Measurements from ENCODE around the gene ARID5B. TPM values are rescaled to one million over a fixed set of nuclear protein-coding genes. Genes with fewer than 3 reads are reported as not detected.

ARID5B gene
- total RNA-seq, 2 experiments from 2014 or later = 73.8 to 106 TPM

DNA sequence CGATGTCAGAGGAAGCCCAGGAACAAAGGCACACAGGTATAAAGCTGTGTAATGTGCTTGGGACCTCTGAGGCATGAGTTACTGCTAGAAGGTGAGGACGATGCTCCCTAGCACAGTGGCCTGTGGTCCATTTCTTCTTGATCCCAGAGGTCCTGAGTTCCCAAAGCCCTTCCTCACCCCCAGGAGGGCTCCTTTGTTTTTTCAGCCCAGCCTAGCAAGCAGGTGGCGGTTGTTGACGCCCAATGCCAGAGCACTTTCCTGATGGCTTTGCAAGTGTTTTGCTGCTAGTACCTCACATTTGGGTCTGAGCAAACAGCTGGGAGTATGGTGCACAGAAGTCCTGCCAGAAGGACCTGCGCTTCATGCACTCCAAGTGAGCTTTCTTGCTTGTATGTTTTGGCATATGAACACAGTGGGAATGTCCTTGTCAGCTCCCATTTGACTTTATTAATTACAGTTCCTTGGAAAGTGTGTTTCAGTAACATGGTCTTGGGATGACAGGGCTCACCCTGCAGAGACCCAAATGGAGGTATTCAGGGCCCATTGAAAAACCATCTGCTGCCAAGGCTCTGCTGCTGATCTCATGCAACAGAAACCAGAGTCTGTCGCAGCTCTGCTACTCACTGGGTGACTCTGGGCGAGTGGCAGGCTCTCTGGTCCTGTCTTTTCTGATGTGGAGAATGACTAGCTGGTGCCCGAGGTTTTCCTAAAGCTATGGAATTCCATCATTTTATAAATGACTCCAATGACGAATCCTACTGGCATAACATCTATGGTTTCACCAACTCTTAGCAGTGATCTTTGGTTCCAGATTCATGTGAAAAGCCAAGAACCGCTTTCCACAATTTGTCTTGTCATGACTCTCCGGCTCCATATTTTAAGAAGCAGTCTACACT lies 134.9 kb downstream of the ARID5B start:
- POLR2A ChIA-PET = interaction anchor here (0.8 kb wide), 1 partner anchor 10 kb away, joined by 5 read pairs; no protein-coding TSS in a partner anchor
- DNase-seq = peak; percentile 52
- Mint-ChIP-seq H3K27me3 (no peaks in the 10 kb centered on the region), H3K4me1 (peaks cover 86% of the 10 kb centered on the region), H3K9me3 (ENCODE audit: low read depth) (no peaks in the 10 kb centered on the region), H3K27ac (peak overlapping the region; percentile 89), H3K36me3 (ENCODE audit: low read depth) (peaks cover 53% of the 10 kb centered on the region), H3K4me3 (no peak overlapping the region)
- intact Hi-C loops (cut with DNase I, micrococcal nuclease) = loop anchor here in 1 of 2 experiments (5.0 kb wide), 1 partner anchor 391 kb away; no protein-coding TSS in a partner anchor
- peak; percentile 63 for ATAC-seq
- CTCF ChIA-PET = interaction anchor here (0.6 to 6.4 kb wide), 8 partner anchors 10 to 286 kb away, joined by 3 to 113 read pairs (median 14); no protein-coding TSS in a partner anchor

GRCh38 chr10:62037166-62037831 lies 135.8 kb downstream of the ARID5B start:
- DNase-seq (no peak), ATAC-seq (no peak)
- ChIA-PET CTCF (interaction anchor here (0.8 to 6.4 kb wide), 12 partner anchors 13 to 209 kb away, joined by 3 to 113 read pairs (median 8); partner anchors contain the start of gene ARID5B), POLR2A (interaction anchor here (1.1 to 4.0 kb wide), 3 partner anchors 13 to 137 kb away, joined by 3 to 36 read pairs (median 4); no protein-coding TSS in a partner anchor)
- intact Hi-C loops (cut with DNase I, micrococcal nuclease) = loop anchor here in 1 of 2 experiments (5.0 kb wide), 1 partner anchor 390 kb away; no protein-coding TSS in a partner anchor
- Mint-ChIP-seq H3K4me3 (no peak overlapping the region), H3K36me3 (ENCODE audit: low read depth) (peaks cover 56% of the 10 kb centered on the region), H3K27ac (peak overlapping the region; percentile 89), H3K4me1 (peaks cover 87% of the 10 kb centered on the region), H3K27me3 (no peaks in the 10 kb centered on the region), H3K9me3 (ENCODE audit: low read depth) (no peaks in the 10 kb centered on the region)

DNA sequence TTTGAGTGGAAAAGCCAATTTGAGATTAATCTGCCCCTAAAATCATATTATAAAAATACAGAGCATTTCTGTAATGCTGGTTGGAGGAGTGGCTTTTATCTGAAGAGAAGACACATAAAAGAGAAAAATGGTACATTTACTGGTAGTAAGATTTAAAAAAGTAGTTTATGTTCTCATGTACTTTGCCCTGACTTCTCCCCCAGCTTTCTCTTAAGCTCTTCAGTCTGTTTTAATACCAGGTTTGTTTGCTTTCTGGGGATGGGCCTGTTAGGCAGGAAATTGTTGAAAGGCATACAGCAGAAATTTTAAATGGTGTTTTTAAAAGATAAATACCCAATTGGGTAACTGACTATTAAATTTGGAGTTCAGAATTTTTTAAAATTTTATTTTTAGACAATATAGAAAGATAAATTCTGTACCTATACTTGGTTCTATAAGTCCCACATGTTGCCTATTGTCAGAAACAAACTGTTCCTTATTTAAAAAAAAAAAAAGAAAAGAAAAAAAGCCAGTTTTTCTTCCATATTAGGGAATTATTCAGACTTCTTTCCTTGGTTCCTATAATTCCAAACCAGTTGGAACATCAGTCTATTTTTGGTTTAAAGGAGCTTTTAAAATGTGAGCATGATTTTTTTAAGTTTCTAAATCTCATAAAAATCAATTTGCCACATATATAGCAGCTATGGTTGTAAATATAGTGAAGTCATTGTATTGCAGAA lies 136.6 kb downstream of the ARID5B start:
- H3K4me3 Mint-ChIP-seq = peak overlapping the region; percentile 45
- peaks cover 87% of the 10 kb centered on the region for H3K4me1 Mint-ChIP-seq
- intact Hi-C loops (cut with DNase I, micrococcal nuclease) = loop anchor here (1.0 to 5.0 kb wide), 4 partner anchors 8 to 389 kb away; no protein-coding TSS in a partner anchor
- CTCF ChIA-PET = interaction anchor here (0.6 to 6.4 kb wide), 34 partner anchors 12 to 1626 kb away, joined by 3 to 113 read pairs (median 4); partner anchors contain the start of gene ARID5B
- DNase-seq (no peak), ATAC-seq (no peak)
- H3K27ac Mint-ChIP-seq = peak overlapping the region; percentile 92
- H3K27me3 Mint-ChIP-seq = no peaks in the 10 kb centered on the region
- H3K36me3 Mint-ChIP-seq (ENCODE audit: low read depth) = peaks cover 56% of the 10 kb centered on the region
- H3K9me3 Mint-ChIP-seq (ENCODE audit: low read depth) = no peaks in the 10 kb centered on the region
- POLR2A ChIA-PET = interaction anchor here (0.7 to 4.0 kb wide), 10 partner anchors 9 to 148 kb away, joined by 3 to 36 read pairs (median 4); no protein-coding TSS in a partner anchor

DNA sequence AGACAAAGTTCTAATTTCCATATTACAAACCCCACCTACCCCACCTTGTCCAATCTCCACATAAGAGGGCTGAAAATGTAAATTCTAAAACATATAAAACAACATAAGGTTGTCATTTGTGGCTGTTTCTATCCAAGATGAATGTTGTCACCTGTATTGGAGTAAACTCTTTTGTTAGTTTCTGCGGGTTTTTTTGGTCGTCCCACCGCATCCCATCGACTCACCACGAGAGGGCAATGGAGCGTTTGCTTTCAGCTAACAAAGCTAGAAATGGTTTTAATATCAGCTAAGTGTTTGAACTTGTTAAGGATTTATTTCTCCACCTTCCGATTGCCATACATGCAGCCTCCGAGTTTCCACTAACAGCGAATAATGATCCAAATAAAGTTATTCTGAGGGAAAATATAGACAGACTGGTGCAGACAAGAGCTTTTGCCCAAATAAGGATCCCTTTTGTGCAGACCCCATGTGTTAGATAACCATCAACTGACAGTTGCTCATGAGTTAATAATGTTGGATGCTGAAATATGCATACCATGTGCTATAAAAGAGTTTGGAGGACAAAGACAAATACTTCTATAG lies 137.2 kb downstream of the ARID5B start:
- intact Hi-C loops (cut with DNase I, micrococcal nuclease) = loop anchor here (1.0 to 5.0 kb wide), 4 partner anchors 8 to 389 kb away; no protein-coding TSS in a partner anchor
- peaks cover 57% of the 10 kb centered on the region for H3K36me3 Mint-ChIP-seq (ENCODE audit: low read depth)

GRCh38 chr10:62039954-62040353 lies 138.5 kb downstream of the ARID5B start:
- POLR2A ChIA-PET = interaction anchor here (1.2 to 4.0 kb wide), 2 partner anchors 10 to 19 kb away, joined by 4 to 36 read pairs; no protein-coding TSS in a partner anchor
- CTCF ChIA-PET = interaction anchor here (0.7 to 6.4 kb wide), 17 partner anchors 9 to 206 kb away, joined by 3 to 113 read pairs (median 6); no protein-coding TSS in a partner anchor
- DNase-seq (no peak), ATAC-seq (no peak)
- Mint-ChIP-seq H3K36me3 (ENCODE audit: low read depth) (peaks cover 57% of the 10 kb centered on the region), H3K27ac (peak overlapping the region; percentile 92), H3K27me3 (no peaks in the 10 kb centered on the region), H3K4me3 (no peak overlapping the region), H3K9me3 (ENCODE audit: low read depth) (no peaks in the 10 kb centered on the region), H3K4me1 (peaks cover 92% of the 10 kb centered on the region)
- intact Hi-C loops (cut with DNase I, micrococcal nuclease) = loop anchor here (2.0 to 5.0 kb wide), 2 partner anchors 143 to 387 kb away; no protein-coding TSS in a partner anchor

More for the DNA sequence above, 137.2 kb downstream of the ARID5B start:
- Mint-ChIP-seq H3K27me3 (no peaks in the 10 kb centered on the region), H3K9me3 (ENCODE audit: low read depth) (no peaks in the 10 kb centered on the region), H3K4me1 (peaks cover 87% of the 10 kb centered on the region), H3K27ac (peak overlapping the region; percentile 92), H3K4me3 (peak overlapping the region; percentile 45)
- ATAC-seq = peak; percentile 60
- CTCF ChIA-PET = interaction anchor here (0.6 to 6.4 kb wide), 43 partner anchors 11 to 1626 kb away, joined by 3 to 113 read pairs (median 4); no protein-coding TSS in a partner anchor
- POLR2A ChIA-PET = interaction anchor here (0.7 to 4.0 kb wide), 10 partner anchors 9 to 148 kb away, joined by 3 to 36 read pairs (median 4); no protein-coding TSS in a partner anchor
- DNase-seq = peak; percentile 87

DNA sequence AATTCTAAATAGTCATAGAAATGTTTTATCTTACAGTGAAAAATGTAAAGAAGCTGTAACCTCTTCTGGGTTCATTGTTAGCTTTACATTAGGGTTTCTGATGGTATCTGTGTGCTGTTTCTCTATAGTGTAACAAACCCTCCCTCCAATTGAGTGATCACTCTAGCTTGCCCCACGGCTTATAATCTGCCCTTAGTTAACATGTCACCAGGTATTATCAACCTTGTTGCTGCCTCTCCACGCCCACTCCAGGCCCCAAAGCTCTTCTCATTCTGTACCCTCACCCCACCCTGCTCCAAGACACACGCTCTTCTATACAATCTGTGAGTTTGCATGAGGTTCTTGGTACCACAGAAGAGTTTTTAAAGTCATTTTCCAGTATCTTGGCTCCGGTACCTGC lies 139.4 kb downstream of the ARID5B start:
- ChIA-PET CTCF (interaction anchor here (0.8 to 6.4 kb wide), 9 partner anchors 9 to 205 kb away, joined by 3 to 113 read pairs (median 9); no protein-coding TSS in a partner anchor), POLR2A (interaction anchor here (0.8 to 4.0 kb wide), 3 partner anchors 9 to 23 kb away, joined by 3 to 36 read pairs (median 4); no protein-coding TSS in a partner anchor)
- H3K36me3 Mint-ChIP-seq (ENCODE audit: low read depth) = peaks cover 57% of the 10 kb centered on the region
- no peaks in the 10 kb centered on the region for H3K27me3 Mint-ChIP-seq
- intact Hi-C loops (cut with DNase I, micrococcal nuclease) = no loop called here
- no peaks in the 10 kb centered on the region for H3K9me3 Mint-ChIP-seq (ENCODE audit: low read depth)
- ATAC-seq = no peak
- H3K27ac Mint-ChIP-seq = peak overlapping the region; percentile 83
- H3K4me3 Mint-ChIP-seq = no peak overlapping the region
- DNase-seq = no peak
- peaks cover 92% of the 10 kb centered on the region for H3K4me1 Mint-ChIP-seq

DNA sequence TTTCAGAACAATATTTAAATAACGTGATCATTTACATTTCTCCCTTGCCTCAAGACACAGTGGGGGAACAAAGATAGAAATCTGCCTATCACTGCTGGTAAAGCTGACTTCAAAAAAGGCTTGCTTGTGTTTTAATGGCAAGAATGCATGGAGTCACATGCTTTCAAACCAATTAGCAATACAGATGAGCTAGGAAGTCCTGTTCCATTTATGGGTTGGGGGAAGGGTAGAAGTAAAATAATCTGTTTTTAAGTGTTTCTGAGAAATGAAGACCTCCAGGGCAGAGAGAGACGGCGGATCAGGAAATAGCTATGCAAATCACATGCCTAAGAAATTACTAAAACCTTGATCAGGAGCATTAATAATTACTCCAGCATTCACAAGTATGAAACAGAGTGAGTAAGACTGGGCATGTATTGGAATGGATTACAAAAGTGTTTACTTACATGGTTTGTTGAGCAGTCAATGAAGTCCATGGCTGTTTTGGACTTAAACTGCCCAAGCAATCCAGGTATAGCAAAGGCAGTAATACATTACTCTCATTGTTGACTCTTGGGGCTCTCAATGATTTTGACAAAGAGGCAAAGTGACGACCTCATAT lies 142.0 kb downstream of the ARID5B start:
- intact Hi-C loops (cut with DNase I, micrococcal nuclease) = loop anchor here in 1 of 2 experiments (2.0 kb wide), 1 partner anchor 15 kb away; no protein-coding TSS in a partner anchor
- peaks cover 95% of the 10 kb centered on the region for H3K4me1 Mint-ChIP-seq
- ATAC-seq (no peak), DNase-seq (no peak)
- peak overlapping the region; percentile 76 for H3K27ac Mint-ChIP-seq
- peaks cover 60% of the 10 kb centered on the region for H3K36me3 Mint-ChIP-seq (ENCODE audit: low read depth)
- no peaks in the 10 kb centered on the region for H3K27me3 Mint-ChIP-seq
- no peak overlapping the region for H3K4me3 Mint-ChIP-seq
- ChIA-PET CTCF (interaction anchor here (0.6 to 2.1 kb wide), 8 partner anchors 10 to 190 kb away, joined by 3 to 7 read pairs (median 4); no protein-coding TSS in a partner anchor), POLR2A (interaction anchor here (0.6 to 0.8 kb wide), 4 partner anchors 9 to 200 kb away, joined by 4 to 9 read pairs (median 4); no protein-coding TSS in a partner anchor)
- no peaks in the 10 kb centered on the region for H3K9me3 Mint-ChIP-seq (ENCODE audit: low read depth)

GRCh38 chr10:62044566-62044965 lies 143.1 kb downstream of the ARID5B start:
- no peak for ATAC-seq
- Mint-ChIP-seq H3K36me3 (ENCODE audit: low read depth) (peaks cover 61% of the 10 kb centered on the region), H3K4me1 (peaks cover 94% of the 10 kb centered on the region), H3K27ac (peak overlapping the region; percentile 76), H3K4me3 (peak overlapping the region; percentile 34), H3K9me3 (ENCODE audit: low read depth) (no peaks in the 10 kb centered on the region), H3K27me3 (no peaks in the 10 kb centered on the region)
- DNase-seq = no peak
- intact Hi-C loops (cut with DNase I, micrococcal nuclease) = no loop called here
- ChIA-PET POLR2A (no interaction called here), CTCF (interaction anchor here (0.8 kb wide), 2 partner anchors 18 to 200 kb away, joined by 3 read pairs; no protein-coding TSS in a partner anchor)

DNA sequence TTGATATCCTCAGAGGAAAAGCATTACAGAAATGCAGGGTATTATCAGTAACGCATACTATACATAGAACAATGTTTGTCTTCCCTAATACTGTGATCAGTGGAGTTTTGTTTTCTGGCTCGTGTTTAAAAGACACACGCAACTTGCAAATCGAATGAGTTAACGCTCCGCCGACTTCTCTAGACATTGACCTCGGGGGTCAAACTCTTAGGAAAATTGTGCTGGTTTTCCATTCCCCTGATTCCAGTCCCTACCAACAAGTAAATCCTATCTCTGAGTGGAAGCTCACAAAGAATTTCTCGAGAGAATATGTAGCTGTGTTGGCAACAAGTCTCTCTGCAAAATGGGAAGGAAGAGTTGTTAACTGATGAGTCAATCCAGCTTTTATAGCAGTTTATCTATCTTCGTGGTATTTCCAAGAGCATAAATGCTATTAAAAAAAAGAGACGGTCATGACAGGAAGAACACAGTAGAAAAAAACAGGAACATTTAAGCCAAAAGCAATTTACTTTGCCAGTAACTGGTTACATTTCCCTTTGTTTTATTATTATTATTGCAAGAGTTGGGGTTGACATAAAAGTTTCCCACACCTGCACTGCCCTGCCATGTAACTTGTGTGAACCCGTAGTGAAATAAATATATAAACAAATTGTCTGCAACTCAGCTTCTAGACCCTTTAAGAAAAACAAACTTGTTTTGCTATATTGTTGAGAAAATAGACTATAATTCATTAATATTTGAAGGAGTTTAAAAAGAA lies 144.4 kb downstream of the ARID5B start:
- intact Hi-C loops (cut with DNase I, micrococcal nuclease) = loop anchor here (1.0 to 5.0 kb wide), 9 partner anchors 8 to 591 kb away; no protein-coding TSS in a partner anchor
- no peak for ATAC-seq
- Mint-ChIP-seq H3K36me3 (ENCODE audit: low read depth) (peaks cover 66% of the 10 kb centered on the region), H3K4me1 (peaks cover 95% of the 10 kb centered on the region), H3K27me3 (no peaks in the 10 kb centered on the region), H3K27ac (peak overlapping the region; percentile 100), H3K4me3 (peak overlapping the region; percentile 87), H3K9me3 (ENCODE audit: low read depth) (no peaks in the 10 kb centered on the region)
- CTCF ChIA-PET = interaction anchor here (0.8 to 2.1 kb wide), 19 partner anchors 8 to 197 kb away, joined by 3 to 12 read pairs (median 4); partner anchors contain the start of gene ARID5B
- no peak for DNase-seq
- POLR2A ChIA-PET = interaction anchor here (0.6 to 2.8 kb wide), 22 partner anchors 7 to 725 kb away, joined by 3 to 37 read pairs (median 6); partner anchors contain the start of gene ARID5B

All from activated CD4-positive, alpha-beta T cell treated with anti-CD3 and anti-CD28 coated beads for 36 hours (primary cell).